HG03139 (cell line): Measurements from ENCODE around the gene INPP5A.

Source experiments
- ATAC-seq: cut with Tn5 transposase; IDR thresholded peaks from one replicate; pipeline ENCODE4 v1.9.1; 2021; ENCODE audit not compliant: unreplicated experiment

The INPP5A gene

DNA sequence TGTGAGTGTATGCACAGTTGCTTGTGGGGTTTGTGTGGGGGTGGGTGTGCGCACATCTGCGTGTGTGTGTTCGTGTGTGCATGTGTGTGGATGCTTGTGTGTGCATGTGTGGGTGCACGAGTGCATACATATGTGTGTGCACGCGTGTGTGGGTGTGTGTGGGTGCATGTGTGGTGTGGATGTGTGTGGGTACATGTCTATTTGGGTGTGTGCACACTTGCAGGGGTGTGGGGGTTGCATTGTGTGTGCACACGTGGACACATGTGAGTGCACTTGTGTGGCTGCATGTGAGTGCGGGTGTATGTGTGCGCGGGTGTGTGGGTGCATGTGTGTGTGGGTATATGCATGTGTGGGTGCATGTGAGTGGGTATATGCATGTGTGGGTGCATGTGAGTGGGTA is 174.7 kb downstream of the INPP5A start:
- no peak for ATAC-seq

- ATAC-seq: no peak
Observed at GRCh38 chr10:132712743-132713142, 175.2 kb downstream of the INPP5A start.

DNA sequence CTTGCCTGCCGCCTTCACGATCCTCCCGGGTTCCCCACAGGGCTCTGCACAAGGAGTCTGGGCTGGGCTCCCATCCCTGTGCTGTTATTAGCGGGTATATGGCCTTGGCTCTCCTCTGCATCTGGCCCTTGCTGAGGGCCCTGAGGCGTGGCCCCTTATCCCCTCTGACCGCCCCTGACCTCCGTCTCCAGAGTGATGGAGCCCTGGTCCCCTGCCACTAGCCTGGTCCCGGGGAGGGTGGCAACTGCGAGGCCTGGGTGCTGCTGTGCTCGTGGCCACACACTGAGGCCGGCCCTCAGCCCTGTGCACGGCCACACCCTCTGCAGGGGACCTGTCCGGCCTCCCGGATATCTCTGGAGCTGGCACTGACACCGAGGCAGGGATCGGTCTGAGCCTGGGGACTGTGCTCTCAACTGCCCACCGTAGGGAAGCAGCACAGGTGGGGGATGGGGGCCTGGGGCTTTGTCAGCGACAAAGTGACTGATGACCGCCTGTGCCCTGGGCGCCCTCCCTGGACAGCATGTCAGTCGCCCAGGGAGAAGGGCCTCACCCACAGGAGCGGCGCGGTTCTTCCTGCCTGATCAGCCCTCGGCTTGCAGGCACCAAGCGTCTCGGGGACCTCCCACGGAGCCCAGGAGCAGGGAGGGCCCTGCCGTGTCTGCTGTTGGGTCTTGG is 176.0 kb downstream of the INPP5A start:
- no peak for ATAC-seq

- no peak for ATAC-seq
Observed at GRCh38 chr10:132714096-132714985, 176.8 kb downstream of the INPP5A start.

GRCh38 chr10:132714986-132715775 is 177.6 kb downstream of the INPP5A start:
- ATAC-seq: no peak

GRCh38 chr10:132715776-132716680 is 178.4 kb downstream of the INPP5A start:
- no peak for ATAC-seq

DNA sequence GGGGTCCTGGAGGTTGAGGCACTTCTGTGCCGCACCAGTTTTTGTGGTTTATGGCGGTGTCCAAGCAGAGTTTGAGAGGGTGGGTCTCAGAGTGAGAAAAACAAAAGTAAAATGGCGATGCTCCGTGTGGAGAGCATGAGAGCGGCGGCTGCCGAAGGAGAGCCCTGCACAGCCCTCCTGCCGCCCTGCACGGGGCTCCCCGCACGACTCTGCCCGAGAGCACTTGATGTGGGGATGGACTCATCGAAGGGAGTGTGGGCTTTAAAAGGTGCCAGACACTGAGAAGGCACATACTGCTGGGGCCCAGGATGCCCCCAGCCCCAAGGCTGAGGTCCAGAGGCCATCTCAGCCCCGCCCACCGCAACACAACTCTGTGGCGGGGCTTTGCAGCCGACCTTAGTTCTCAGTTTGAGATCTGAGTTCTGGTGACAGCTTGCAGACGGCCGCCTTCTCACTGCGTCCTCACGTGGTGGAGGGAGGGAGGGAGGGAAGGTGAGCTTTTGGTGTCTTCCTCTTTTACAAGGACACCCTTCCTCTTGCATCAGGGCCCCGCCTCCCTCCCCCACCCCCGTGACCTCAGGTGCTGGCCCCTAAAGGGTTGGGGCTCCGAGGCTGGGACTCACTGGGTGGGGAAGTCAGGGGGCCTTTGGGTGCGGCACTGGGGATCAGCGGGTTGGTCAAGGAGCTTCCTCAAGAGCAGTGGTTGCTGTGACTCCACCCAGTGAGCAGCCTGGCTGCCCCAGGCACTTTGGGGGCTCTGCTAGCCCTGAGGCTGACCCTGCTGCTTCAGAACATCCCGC is 179.3 kb downstream of the INPP5A start:
- ATAC-seq: no peak

DNA sequence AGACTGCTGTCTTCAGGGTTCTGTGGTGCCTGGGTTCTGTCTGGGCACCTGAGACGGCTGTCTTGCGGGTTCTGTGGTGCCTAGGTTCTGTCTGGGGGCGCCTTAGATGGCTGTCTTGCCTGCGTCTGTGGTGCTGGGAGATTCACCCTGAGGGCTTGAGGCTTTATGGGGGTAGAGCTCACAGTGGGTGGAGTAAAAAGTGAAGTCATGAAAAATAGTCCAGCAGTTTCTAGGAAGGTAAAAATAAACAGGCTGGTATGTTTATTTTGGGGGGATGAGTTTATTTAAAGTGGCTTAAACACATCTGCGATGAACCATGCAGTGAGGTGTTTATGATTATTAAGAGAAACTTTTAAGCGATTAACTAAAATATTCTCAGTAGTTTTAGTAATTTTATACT is 184.1 kb downstream of the INPP5A start:
- no peak for ATAC-seq

GRCh38 chr10:132722394-132723329 is 185.1 kb downstream of the INPP5A start:
- no peak for ATAC-seq

- ATAC-seq: no peak
Observed at GRCh38 chr10:132723330-132723970, 185.9 kb downstream of the INPP5A start.

GRCh38 chr10:132724446-132724845 is 186.9 kb downstream of the INPP5A start:
- no peak for ATAC-seq

DNA sequence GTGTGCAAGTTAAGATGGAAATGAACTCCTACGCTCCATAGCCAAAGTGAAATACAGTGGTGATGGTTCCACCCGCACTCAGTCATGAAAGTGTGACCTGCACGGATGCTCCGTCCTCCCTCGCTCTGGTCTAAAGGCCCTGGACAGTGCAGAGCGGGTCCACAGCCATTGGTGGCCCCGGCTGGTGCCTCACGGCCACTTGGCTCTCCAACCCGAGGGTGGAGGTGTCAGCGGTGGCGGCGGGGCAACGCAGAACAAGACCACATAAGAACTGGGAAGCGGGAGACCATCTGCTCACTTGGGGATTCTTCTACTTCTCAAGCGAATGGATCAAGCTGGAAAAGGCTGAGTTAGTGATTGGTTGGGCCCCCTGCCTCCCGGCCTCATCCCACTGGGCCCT is 187.6 kb downstream of the INPP5A start:
- no peak for ATAC-seq

DNA sequence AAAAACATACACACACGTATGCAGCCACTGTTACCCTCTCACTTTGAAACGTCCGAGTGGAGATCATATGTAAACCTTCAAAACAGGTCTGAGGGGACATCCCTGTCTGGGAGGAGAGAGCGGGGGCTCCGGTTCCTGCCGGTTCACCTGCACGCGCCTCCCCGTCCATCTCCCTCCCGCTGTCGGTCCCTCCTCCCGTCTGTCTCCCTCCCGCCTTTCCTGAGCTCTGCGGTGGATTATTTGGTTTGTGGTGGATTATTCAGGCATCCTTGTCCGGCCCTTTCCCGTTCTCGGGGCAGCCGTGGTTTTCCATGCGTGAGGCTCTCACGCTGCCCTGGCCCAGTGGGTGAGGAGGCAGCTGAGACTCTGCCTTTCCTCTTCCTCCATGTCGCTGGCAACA is 188.6 kb downstream of the INPP5A start:
- ATAC-seq: no peak

- ATAC-seq: no peak
Observed at GRCh38 chr10:132726951-132727350, 189.4 kb downstream of the INPP5A start.

DNA sequence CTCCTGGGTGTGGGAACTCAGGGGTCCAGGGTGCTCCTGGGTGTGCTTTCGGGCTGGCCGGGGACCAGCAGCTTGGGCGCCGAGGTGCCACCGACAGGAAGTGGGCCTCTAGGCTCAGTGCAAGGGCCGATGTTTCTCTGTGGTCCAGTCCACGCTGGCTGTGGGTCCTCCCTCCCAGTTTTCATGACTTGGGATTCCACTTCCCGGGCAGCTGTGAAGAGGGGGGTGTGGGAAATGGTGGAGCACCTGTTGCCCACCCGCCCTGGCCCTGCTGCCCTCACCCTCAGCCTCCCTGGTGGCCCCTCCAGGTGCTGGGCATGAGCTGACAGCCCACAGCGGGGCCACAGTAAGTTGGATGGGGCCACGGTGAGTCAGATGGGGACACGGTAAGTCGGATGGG is 189.8 kb downstream of the INPP5A start:
- ATAC-seq: no peak

DNA sequence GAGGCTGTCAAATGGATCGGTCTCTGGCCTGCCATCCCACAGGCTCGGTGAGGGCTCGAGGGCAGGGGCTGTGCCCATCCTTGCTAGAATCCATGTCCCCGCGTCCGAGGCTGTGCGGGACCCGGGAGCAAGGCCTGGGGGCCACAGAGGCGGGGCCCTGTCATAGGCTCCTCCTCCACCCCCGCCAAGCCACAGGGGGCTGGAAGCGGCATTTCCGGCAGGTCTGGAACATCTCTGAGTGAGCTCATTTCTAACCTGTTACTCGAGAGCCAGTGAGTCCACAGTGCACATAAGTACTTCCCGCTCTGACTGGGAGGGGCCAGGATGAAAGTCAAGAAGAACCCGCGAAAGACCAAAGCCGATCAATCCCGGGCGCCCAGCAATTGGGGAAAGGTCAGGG is 190.7 kb downstream of the INPP5A start:
- ATAC-seq: no peak

DNA sequence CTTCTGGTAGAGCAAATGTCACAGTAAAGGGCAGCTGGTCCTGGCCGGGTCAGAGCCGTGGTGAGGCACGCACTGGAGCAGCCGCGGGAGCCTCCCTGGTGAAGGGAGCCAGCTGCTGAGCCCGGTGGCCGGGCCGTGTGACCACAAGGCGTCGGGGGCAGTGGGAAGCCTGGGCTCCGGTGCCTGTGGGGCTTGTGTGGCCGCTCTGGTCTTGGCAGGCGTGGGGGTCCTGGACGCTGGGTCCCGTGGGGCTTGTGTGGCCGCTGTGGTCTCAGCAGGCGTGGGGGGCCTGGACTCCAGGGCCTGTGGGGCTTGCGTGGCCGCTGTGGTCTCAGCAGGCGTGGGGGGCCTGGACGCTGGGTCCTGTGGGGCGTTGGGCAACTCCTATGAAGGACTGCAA is 191.2 kb downstream of the INPP5A start:
- ATAC-seq: no peak
